Measurements from ENCODE around the gene COL19A1. TPM values are rescaled to one million over a fixed set of nuclear protein-coding genes. Genes with fewer than 3 reads are reported as not detected.

Gene COL19A1
- total RNA-seq, 1 experiment from 2014 or later: not detected

- Histone ChIP-seq H3K4me2 (no peak overlapping the region), H3K9me3 (ENCODE audit: insufficient read depth, low read depth) (no peaks in the 10 kb centered on the region), H3K27ac (no peak overlapping the region), H3K27me3 (ENCODE audit: insufficient read depth, low read depth) (no peaks in the 10 kb centered on the region), H2AFZ (no peak overlapping the region), H3K79me2 (ENCODE audit: low read depth) (no peaks in the 10 kb centered on the region), H3K36me3 (ENCODE audit: low read depth) (no peaks in the 10 kb centered on the region), H4K20me1 (ENCODE audit: insufficient read depth) (no peaks in the 10 kb centered on the region), H3F3A (ENCODE audit: insufficient read depth, low read depth) (no peaks in the 10 kb centered on the region), H3K4me3 (no peak overlapping the region), H3K9me2 (ENCODE audit: insufficient read depth) (no peaks in the 10 kb centered on the region), H3K4me1 (replicated peaks; ENCODE audit: insufficient read depth) (no peaks in the 10 kb centered on the region)
- TF ChIP-seq CTCF (conservative IDR thresholded peaks at IDR 0.05) (no peak), EZH2 (IDR thresholded peaks at IDR 0.05; ENCODE audit: low read depth) (no peak)
- no peak for DNase-seq
- ChIA-PET CTCF (no interaction called here), POLR2A (ENCODE audit: unreplicated experiment) (no interaction called here)
- intact Hi-C loops (cut with micrococcal nuclease; ENCODE audit: unreplicated experiment): no loop called here
- BruUV-seq (replicated peaks): no TSS peak
Measured at GRCh38 chr6:70184723-70185122, 318.4 kb downstream of the COL19A1 start.

- POLR2A ChIA-PET (ENCODE audit: unreplicated experiment): no interaction called here
Measured at GRCh38 chr6:70186461-70186860, 320.1 kb downstream of the COL19A1 start.

GRCh38 chr6:70188202-70188601 lies 321.8 kb downstream of the COL19A1 start:
- no TSS peak for BruUV-seq (replicated peaks)
- Histone ChIP-seq H3K4me2 (no peak overlapping the region), H4K20me1 (ENCODE audit: insufficient read depth) (no peaks in the 10 kb centered on the region), H3K36me3 (ENCODE audit: low read depth) (no peaks in the 10 kb centered on the region), H3K27me3 (ENCODE audit: insufficient read depth, low read depth) (0 out of 2 replicates have a peak, but pooled peaks cover 8% of the 10 kb centered on the region), H3K27ac (no peak overlapping the region), H3K4me1 (replicated peaks; ENCODE audit: insufficient read depth) (no peaks in the 10 kb centered on the region), H3K4me3 (no peak overlapping the region), H3K79me2 (ENCODE audit: low read depth) (no peaks in the 10 kb centered on the region), H3K9me3 (ENCODE audit: insufficient read depth, low read depth) (no peaks in the 10 kb centered on the region), H3F3A (ENCODE audit: insufficient read depth, low read depth) (no peaks in the 10 kb centered on the region), H2AFZ (no peak overlapping the region), H3K9me2 (ENCODE audit: insufficient read depth) (no peaks in the 10 kb centered on the region)
- no peak for DNase-seq
- intact Hi-C loops (cut with micrococcal nuclease; ENCODE audit: unreplicated experiment): no loop called here
- ChIA-PET CTCF (no interaction called here), POLR2A (ENCODE audit: unreplicated experiment) (no interaction called here)
- TF ChIP-seq EZH2 (IDR thresholded peaks at IDR 0.05; ENCODE audit: low read depth) (no peak), CTCF (conservative IDR thresholded peaks at IDR 0.05) (no peak)

More at GRCh38 chr6:70186461-70186860, 320.1 kb downstream of the COL19A1 start:
- H3K27me3 ChIP-seq (ENCODE audit: insufficient read depth, low read depth): no peaks in the 10 kb centered on the region
- DNase-seq: no peak
- H3F3A ChIP-seq (ENCODE audit: insufficient read depth, low read depth): no peaks in the 10 kb centered on the region
- H3K9me3 ChIP-seq (ENCODE audit: insufficient read depth, low read depth): no peaks in the 10 kb centered on the region
- H3K9me2 ChIP-seq (ENCODE audit: insufficient read depth): no peaks in the 10 kb centered on the region
- CTCF ChIA-PET: no interaction called here
- no peak overlapping the region for H2AFZ ChIP-seq
- no peaks in the 10 kb centered on the region for H3K36me3 ChIP-seq (ENCODE audit: low read depth)
- no peak for TF ChIP-seq EZH2 (IDR thresholded peaks at IDR 0.05; ENCODE audit: low read depth)
- TF ChIP-seq CTCF (conservative IDR thresholded peaks at IDR 0.05): no peak
- no peak overlapping the region for H3K27ac ChIP-seq
- H3K4me3 ChIP-seq: no peak overlapping the region
- no peaks in the 10 kb centered on the region for H3K4me1 ChIP-seq (replicated peaks; ENCODE audit: insufficient read depth)
- no TSS peak for BruUV-seq (replicated peaks)
- H3K4me2 ChIP-seq: no peak overlapping the region
- H3K79me2 ChIP-seq (ENCODE audit: low read depth): no peaks in the 10 kb centered on the region
- H4K20me1 ChIP-seq (ENCODE audit: insufficient read depth): no peaks in the 10 kb centered on the region
- intact Hi-C loops (cut with micrococcal nuclease; ENCODE audit: unreplicated experiment): no loop called here

All from PC-9 (cell line).